Stomach (tissue), 4 donors: ENCODE results near the gene NAALADL2.

Source experiments
- CTCF ChIP-seq, 7 experiments: fragments of 450-650 bp in 4 of 7; fragments of 200-600 bp in 3 of 7; sonication (generic) in 3 of 7; IDR thresholded peaks; one replicate each; pipeline ENCODE4 v1.5.1; 2016 to 2019; ENCODE audit warnings: antibody characterized with exemption in 7 of 7, control low read depth in 2 of 7, mild to moderate bottlenecking in 1 of 7
- POLR2A ChIP-seq, 4 donors: fragments of 450-650 bp; IDR thresholded peaks; one replicate each; pipeline ENCODE4 v1.6.1; 2016; ENCODE audit warnings: antibody characterized with exemption in 4 of 4, control low read depth in 2 of 4, mild to moderate bottlenecking in 1 of 4, moderate library complexity in 1 of 4

- TF ChIP-seq POLR2A (IDR thresholded peaks at IDR 0.05), result no peak
- TF ChIP-seq CTCF (IDR thresholded peaks at IDR 0.05), result no peak
Measured at GRCh38 chr3:175486255-175486654, 627.1 kb downstream of the NAALADL2 start.
